LHCN-M2 (cell line): ENCODE data around the gene TMEM170A. TPM values are rescaled to one million over a fixed set of nuclear protein-coding genes. Genes with fewer than 3 reads are reported as not detected.
A peak's percentile ranks its signal among the peaks of the same experiment; 100 is the strongest.
"Not testable (repeated sequence)": the region's sequence is repeated elsewhere in the genome, so short reads cannot be mapped to it uniquely, and the experiment has no call there.

Source experiments
- DNase-seq: peaks from one replicate; pipeline ENCODE4 v3.0.0-alpha.2; 2012; ENCODE audit warnings: low read depth
- total RNA-seq: library from RNA; depleted of rRNA; stranded (reverse); fragments of >200 nt; gene quantifications from 2 replicates; pipeline ENCODE4 v1.2.3, GENCODE V29; 2014

TMEM170A gene
- total RNA-seq, 1 experiment from 2014 or later: 11.7 TPM

- no peak for DNase-seq
These were observed 8.8 kb downstream of the TMEM170A start for GRCh38 chr16:75455677-75456076.

GRCh38 chr16:75452464-75453190 is 11.9 kb downstream of the TMEM170A start:
- DNase-seq: no peak

GRCh38 chr16:75446416-75446815 is 18.1 kb downstream of the TMEM170A start:
- DNase-seq: no peak

GRCh38 chr16:75445298-75445697 is 19.2 kb downstream of the TMEM170A start:
- DNase-seq: no peak

GRCh38 chr16:75443298-75443697 is 21.2 kb downstream of the TMEM170A start:
- no peak for DNase-seq

- peak; percentile 95 for DNase-seq
These were observed 30.6 kb downstream of the TMEM170A start for GRCh38 chr16:75433732-75434413.

- peak; percentile 90 for DNase-seq
These were observed 31.4 kb downstream of the TMEM170A start, which contains the start of gene CFDP1 for GRCh38 chr16:75432828-75433731. TSS of gene CFDP1 (minus strand) at chr16:75433503. CDS start at chr16:75433352, 151 bp downstream.

GRCh38 chr16:75429621-75430403 is 34.7 kb downstream of the TMEM170A start:
- DNase-seq: no peak

- DNase-seq: peak; percentile 7
These were observed 38.0 kb downstream of the TMEM170A start for GRCh38 chr16:75426524-75426923.

- DNase-seq: not testable (repeated sequence)
These were observed 40.3 kb downstream of the TMEM170A start for GRCh38 chr16:75424105-75424762.

- no peak for DNase-seq
These were observed 40.8 kb downstream of the TMEM170A start for GRCh38 chr16:75423723-75424104.

GRCh38 chr16:75421820-75422126 is 42.7 kb downstream of the TMEM170A start:
- no peak for DNase-seq

- DNase-seq: peak; percentile 69
These were observed 43.3 kb downstream of the TMEM170A start for GRCh38 chr16:75420987-75421819.

GRCh38 chr16:75416904-75417565 is 47.5 kb downstream of the TMEM170A start:
- no peak for DNase-seq

GRCh38 chr16:75415169-75415905 is 49.2 kb downstream of the TMEM170A start:
- no peak for DNase-seq

- no peak for DNase-seq
These were observed 50.5 kb downstream of the TMEM170A start for GRCh38 chr16:75413951-75414350.

- no peak for DNase-seq
These were observed 57.5 kb downstream of the TMEM170A start for GRCh38 chr16:75406943-75407342.

- peak; percentile 40 for DNase-seq
These were observed 61.5 kb downstream of the TMEM170A start for GRCh38 chr16:75402821-75403475.
